HG03103 (cell line): ENCODE measurements around the gene CFAP61.
"Not testable (repeated sequence)": the region's sequence is repeated elsewhere in the genome, so short reads cannot be mapped to it uniquely, and the experiment has no call there.

Experiments
- ATAC-seq: cut with Tn5 transposase; IDR thresholded peaks from one replicate; pipeline ENCODE4 v1.9.1; 2021; ENCODE audit warnings: low read depth; ENCODE audit not compliant: unreplicated experiment

Gene CFAP61

GRCh38 chr20:20355503-20355902 lies 303.2 kb downstream of the CFAP61 start:
- ATAC-seq = not testable (repeated sequence)

GRCh38 chr20:20358801-20359200 lies 306.5 kb downstream of the CFAP61 start:
- ATAC-seq = no peak

DNA sequence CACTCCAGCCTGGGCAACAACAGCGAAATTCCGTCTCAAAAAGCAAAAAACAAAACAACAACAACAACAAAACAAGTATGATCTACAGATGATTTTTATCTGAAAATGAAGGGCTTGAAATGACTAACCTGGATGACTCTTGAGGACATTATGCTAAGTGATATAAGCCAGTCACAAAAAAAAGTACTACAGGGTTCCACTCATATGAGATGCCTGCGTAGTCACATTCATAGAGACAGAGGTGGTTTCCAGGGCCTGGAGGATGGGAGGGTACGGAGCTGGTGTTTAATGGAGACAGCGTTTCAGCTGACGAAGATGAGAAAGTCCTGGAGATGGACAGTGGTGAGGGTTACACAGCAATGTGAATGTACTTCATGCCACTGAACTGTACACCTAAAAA lies 307.3 kb downstream of the CFAP61 start:
- no peak for ATAC-seq

- ATAC-seq = no peak
Observed at GRCh38 chr20:20360464-20360863, 308.1 kb downstream of the CFAP61 start.

DNA sequence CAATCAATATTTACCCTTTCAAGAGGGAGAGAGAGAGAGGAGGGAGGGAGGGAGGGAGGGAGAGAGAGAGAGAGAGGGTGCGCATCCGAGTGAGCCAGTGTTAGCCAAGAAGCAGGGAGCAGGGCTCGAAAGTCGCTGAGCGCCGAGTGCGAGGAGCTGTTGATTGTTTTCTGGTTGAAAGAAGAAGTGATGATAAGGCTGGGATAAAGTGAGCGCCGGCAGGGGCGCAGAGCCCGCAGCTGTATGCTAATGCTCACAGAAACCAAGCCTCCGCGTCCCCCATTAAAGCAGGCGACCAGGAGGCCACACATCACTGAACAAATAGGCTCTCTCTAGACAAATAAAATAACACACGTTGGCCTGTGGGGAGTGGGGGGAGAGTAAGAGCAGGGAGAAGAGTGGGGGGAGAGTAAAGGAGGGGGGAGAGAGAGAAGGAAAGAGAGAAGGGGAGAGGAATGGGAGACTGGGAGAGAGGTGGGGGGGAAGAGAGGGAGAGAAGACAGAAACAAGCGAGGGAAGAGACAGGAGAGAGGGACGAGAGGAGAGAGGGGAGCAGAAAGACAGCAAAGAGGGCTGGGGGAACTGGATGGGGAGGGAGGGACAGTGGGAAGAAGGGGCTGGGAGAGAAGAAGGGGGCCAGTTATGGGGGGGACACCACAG lies 310.6 kb downstream of the CFAP61 start:
- no peak for ATAC-seq

GRCh38 chr20:20363434-20363798 lies 311.1 kb downstream of the CFAP61 start:
- no peak for ATAC-seq

GRCh38 chr20:20363799-20364592 lies 311.7 kb downstream of the CFAP61 start:
- no peak for ATAC-seq

GRCh38 chr20:20364593-20365479 lies 312.5 kb downstream of the CFAP61 start:
- ATAC-seq = no peak

- ATAC-seq = no peak
Observed at GRCh38 chr20:20365480-20366161, 313.3 kb downstream of the CFAP61 start.

DNA sequence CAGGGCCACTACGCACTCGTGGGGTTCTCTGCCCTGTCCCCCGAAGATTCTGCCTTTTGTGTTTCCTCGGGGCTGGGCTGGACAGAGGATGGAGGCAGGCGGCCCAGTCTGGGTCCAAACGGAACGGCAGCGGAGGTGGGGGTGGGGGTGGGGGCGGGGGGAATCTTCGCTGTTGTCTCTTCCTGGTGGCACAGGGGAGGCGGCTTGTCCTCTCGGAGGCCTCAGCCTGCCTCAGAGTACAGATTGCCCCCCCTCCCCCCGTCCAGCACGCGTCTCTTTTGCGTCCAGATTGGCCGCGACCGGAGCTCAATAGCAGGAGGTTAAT lies 314.2 kb downstream of the CFAP61 start:
- no peak for ATAC-seq

GRCh38 chr20:20366876-20367574 lies 314.7 kb downstream of the CFAP61 start:
- ATAC-seq = no peak

GRCh38 chr20:20367575-20368417 lies 315.5 kb downstream of the CFAP61 start, which contains the start of gene INSM1:
Gene INSM1, plus strand, starts transcription at chr20:20368104. Its CDS starts 164 bp downstream, at chr20:20368268.
- ATAC-seq = no peak

GRCh38 chr20:20368418-20369249 lies 316.3 kb downstream of the CFAP61 start:
- ATAC-seq = no peak

GRCh38 chr20:20369250-20370093 lies 317.1 kb downstream of the CFAP61 start:
- no peak for ATAC-seq

- ATAC-seq = no peak
Observed at GRCh38 chr20:20370094-20370575, 317.8 kb downstream of the CFAP61 start.

GRCh38 chr20:20371083-20371482 lies 318.8 kb downstream of the CFAP61 start:
- no peak for ATAC-seq

GRCh38 chr20:20371681-20372080 lies 319.3 kb downstream of the CFAP61 start:
- ATAC-seq = no peak
